Ishikawa (cell line): Measurements from ENCODE around the gene NPIPA3.

ENCODE experiments used
- CEBPB ChIP-seq: IDR thresholded peaks from 2 replicates; pipeline ENCODE4 v1.6.1; 2012
- CREB1 ChIP-seq: IDR thresholded peaks from 2 replicates; pipeline ENCODE4 v1.6.1; 2012; ENCODE audit warnings: low read depth
- EGR1 ChIP-seq: IDR thresholded peaks from 2 replicates; pipeline ENCODE4 v1.6.1; 2012
- EP300 ChIP-seq: IDR thresholded peaks from 2 replicates; pipeline ENCODE4 v1.6.1; 2012; ENCODE audit warnings: borderline replicate concordance
- FOXM1 ChIP-seq: IDR thresholded peaks from 2 replicates; pipeline ENCODE4 v1.6.1; 2012; ENCODE audit warnings: low read depth, borderline replicate concordance
- MAX ChIP-seq: IDR thresholded peaks from 2 replicates; pipeline ENCODE4 v1.6.1; 2012
- NFIC ChIP-seq: IDR thresholded peaks from 2 replicates; pipeline ENCODE4 v1.6.1; 2012
- RAD21 ChIP-seq: IDR thresholded peaks from 2 replicates; pipeline ENCODE4 v1.6.1; 2012; ENCODE audit warnings: low read depth
- REST ChIP-seq: IDR thresholded peaks from 2 replicates; pipeline ENCODE4 v1.6.1; 2012; ENCODE audit warnings: low read depth, mild to moderate bottlenecking
- TAF1 ChIP-seq: IDR thresholded peaks from 2 replicates; pipeline ENCODE4 v1.6.1; 2012; ENCODE audit warnings: low read depth, mild to moderate bottlenecking
- TCF12 ChIP-seq: IDR thresholded peaks from 2 replicates; pipeline ENCODE4 v1.6.1; 2012; ENCODE audit warnings: low read depth
- TEAD4 ChIP-seq: IDR thresholded peaks from 2 replicates; pipeline ENCODE4 v1.6.1; 2012
- USF1 ChIP-seq: IDR thresholded peaks from 2 replicates; pipeline ENCODE4 v1.6.1; 2012
- YY1 ChIP-seq: IDR thresholded peaks from 2 replicates; pipeline ENCODE4 v1.6.1; 2012; ENCODE audit warnings: low read depth
- ZBTB7A ChIP-seq: IDR thresholded peaks from 2 replicates; pipeline ENCODE4 v1.6.1; 2012; ENCODE audit warnings: low read depth

The NPIPA3 gene

GRCh38 chr16:14672403-14672971 is 30.7 kb upstream of the NPIPA3 start:
- TF ChIP-seq MAX (0 out of 2 replicates have a peak, but pooled peaks have one; percentile 6), ZBTB7A (no peak), USF1 (peak; percentile 92)

GRCh38 chr16:14676633-14677032 is 26.6 kb upstream of the NPIPA3 start:
- TF ChIP-seq EGR1 (no peak), YY1 (no peak), NFIC (no peak), RAD21 (no peak), TCF12 (no peak), FOXM1 (no peak), TAF1 (no peak), EP300 (no peak), REST (no peak), MAX (no peak), USF1 (no peak), CREB1 (no peak), TEAD4 (no peak), ZBTB7A (no peak), CEBPB (no peak)

GRCh38 chr16:14677627-14678026 is 25.6 kb upstream of the NPIPA3 start:
- TF ChIP-seq ZBTB7A (no peak), EP300 (no peak), RAD21 (no peak), EGR1 (no peak), YY1 (no peak), REST (no peak), FOXM1 (no peak), CREB1 (no peak), TEAD4 (no peak), USF1 (no peak), CEBPB (no peak), TCF12 (no peak), TAF1 (no peak), NFIC (no peak), MAX (no peak)

- TF ChIP-seq EP300 (no peak), FOXM1 (no peak), USF1 (no peak), NFIC (no peak), TEAD4 (no peak), ZBTB7A (no peak), CEBPB (no peak), REST (no peak), CREB1 (no peak), RAD21 (no peak), MAX (no peak), EGR1 (no peak), TCF12 (no peak), TAF1 (no peak)
Measured at GRCh38 chr16:14678748-14679497, 24.3 kb upstream of the NPIPA3 start.
